ENCODE results near the gene ZBTB40.

The ZBTB40 gene

GRCh38 chr1:22498463-22498862, 46.8 kb downstream of the ZBTB40 start:
- no peak for FAIRE-seq
- DNase-seq (ENCODE audit: insufficient read length, low spot score) = no peak

- FAIRE-seq (peak; percentile 57), DNase-seq (ENCODE audit: insufficient read length, low spot score) (no peak)
These were observed 48.4 kb downstream of the ZBTB40 start for GRCh38 chr1:22500058-22500457.

GRCh38 chr1:22500471-22500870, 48.8 kb downstream of the ZBTB40 start:
- FAIRE-seq = no peak
- no peak for DNase-seq (ENCODE audit: insufficient read length, low spot score)

GRCh38 chr1:22502202-22502601, 50.6 kb downstream of the ZBTB40 start:
- FAIRE-seq (no peak), DNase-seq (ENCODE audit: insufficient read length, low spot score) (no peak)

GRCh38 chr1:22503721-22504410, 52.2 kb downstream of the ZBTB40 start:
- no peak for DNase-seq (ENCODE audit: insufficient read length, low spot score)
- no peak for FAIRE-seq

- FAIRE-seq = no peak
- no peak for DNase-seq (ENCODE audit: insufficient read length, low spot score)
These were observed 54.6 kb downstream of the ZBTB40 start for GRCh38 chr1:22506130-22506692.

GRCh38 chr1:22507587-22507986, 55.9 kb downstream of the ZBTB40 start:
- FAIRE-seq = no peak
- no peak for DNase-seq (ENCODE audit: insufficient read length, low spot score)

GRCh38 chr1:22508329-22508728, 56.7 kb downstream of the ZBTB40 start:
- DNase-seq (ENCODE audit: insufficient read length, low spot score) (no peak), FAIRE-seq (no peak)

GRCh38 chr1:22508991-22509390, 57.3 kb downstream of the ZBTB40 start:
- DNase-seq (ENCODE audit: insufficient read length, low spot score) = no peak
- no peak for FAIRE-seq

GRCh38 chr1:22509815-22510214, 58.2 kb downstream of the ZBTB40 start:
- DNase-seq (ENCODE audit: insufficient read length, low spot score) (no peak), FAIRE-seq (no peak)

GRCh38 chr1:22512873-22513272, 61.2 kb downstream of the ZBTB40 start:
- FAIRE-seq (no peak), DNase-seq (ENCODE audit: insufficient read length, low spot score) (no peak)

GRCh38 chr1:22516906-22517571, 65.4 kb downstream of the ZBTB40 start:
- DNase-seq (ENCODE audit: insufficient read length, low spot score) = no peak
- no peak for FAIRE-seq

GRCh38 chr1:22517956-22518355, 66.3 kb downstream of the ZBTB40 start:
- FAIRE-seq (no peak), DNase-seq (ENCODE audit: insufficient read length, low spot score) (no peak)

- no peak for FAIRE-seq
These were observed 66.7 kb downstream of the ZBTB40 start for GRCh38 chr1:22518379-22518778.

GRCh38 chr1:22520871-22521270, 69.2 kb downstream of the ZBTB40 start:
- no peak for FAIRE-seq
- no peak for DNase-seq (ENCODE audit: insufficient read length, low spot score)

More at GRCh38 chr1:22518379-22518778, 66.7 kb downstream of the ZBTB40 start:
- no peak for DNase-seq (ENCODE audit: insufficient read length, low spot score)

- no peak for FAIRE-seq
- DNase-seq (ENCODE audit: insufficient read length, low spot score) = no peak
These were observed 70.0 kb downstream of the ZBTB40 start for GRCh38 chr1:22521692-22522091.

- FAIRE-seq (no peak), DNase-seq (ENCODE audit: insufficient read length, low spot score) (no peak)
These were observed 70.6 kb downstream of the ZBTB40 start for GRCh38 chr1:22522221-22522743.

- FAIRE-seq (no peak), DNase-seq (ENCODE audit: insufficient read length, low spot score) (no peak)
These were observed 72.8 kb downstream of the ZBTB40 start for GRCh38 chr1:22524481-22524880.

GRCh38 chr1:22525211-22525610, 73.6 kb downstream of the ZBTB40 start:
- no peak for DNase-seq (ENCODE audit: insufficient read length, low spot score)
- no peak for FAIRE-seq

- no peak for FAIRE-seq
- DNase-seq (ENCODE audit: insufficient read length, low spot score) = no peak
These were observed 74.0 kb downstream of the ZBTB40 start for GRCh38 chr1:22525646-22526045.

- DNase-seq (ENCODE audit: insufficient read length, low spot score) (no peak), FAIRE-seq (no peak)
These were observed 74.4 kb downstream of the ZBTB40 start for GRCh38 chr1:22526098-22526497.

GRCh38 chr1:22526677-22527076, 75.0 kb downstream of the ZBTB40 start:
- no peak for DNase-seq (ENCODE audit: insufficient read length, low spot score)
- FAIRE-seq = no peak

Data from GM19239 (cell line).